Measurements from ENCODE around the gene SLC7A10.

DNA sequence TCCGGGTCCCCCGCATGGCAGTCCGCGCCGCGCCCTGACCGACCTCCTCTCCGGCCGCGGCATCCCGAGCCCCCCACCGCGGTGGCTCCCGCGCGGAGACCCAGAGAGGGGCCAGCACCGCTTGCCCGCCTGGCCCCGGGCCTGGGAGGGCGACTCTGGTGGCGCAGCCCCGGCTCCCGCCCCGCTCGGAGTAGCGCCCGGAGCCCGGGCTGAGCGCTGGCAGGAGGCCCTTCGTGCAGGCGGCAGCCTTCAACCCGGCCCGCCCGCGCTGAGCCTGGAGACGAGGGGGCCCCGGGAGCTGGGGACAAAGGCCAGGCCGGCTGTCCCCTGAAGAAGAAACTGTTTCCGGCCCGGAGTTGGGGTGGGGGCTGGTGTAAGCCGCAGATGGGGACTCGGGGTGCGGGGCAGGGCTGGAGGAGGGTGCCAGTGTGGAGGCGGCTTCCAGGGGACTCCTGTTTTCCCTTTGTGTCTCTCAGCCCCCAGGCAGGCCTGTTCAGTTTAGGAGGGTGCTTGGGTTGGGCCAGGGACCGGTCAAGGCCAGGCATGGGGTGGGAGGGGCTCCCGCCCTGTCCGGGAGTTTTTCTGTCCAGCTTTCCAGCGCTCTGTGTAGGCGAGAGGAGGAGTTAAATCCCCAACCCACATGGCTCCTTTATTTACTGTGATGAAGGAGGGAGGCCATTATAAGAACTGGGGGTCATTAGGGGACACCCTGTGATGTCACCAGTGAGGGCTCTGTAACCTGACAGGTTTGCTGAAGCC is 30.6 kb downstream of the SLC7A10 start:
- TF ChIP-seq, protein P1, sequence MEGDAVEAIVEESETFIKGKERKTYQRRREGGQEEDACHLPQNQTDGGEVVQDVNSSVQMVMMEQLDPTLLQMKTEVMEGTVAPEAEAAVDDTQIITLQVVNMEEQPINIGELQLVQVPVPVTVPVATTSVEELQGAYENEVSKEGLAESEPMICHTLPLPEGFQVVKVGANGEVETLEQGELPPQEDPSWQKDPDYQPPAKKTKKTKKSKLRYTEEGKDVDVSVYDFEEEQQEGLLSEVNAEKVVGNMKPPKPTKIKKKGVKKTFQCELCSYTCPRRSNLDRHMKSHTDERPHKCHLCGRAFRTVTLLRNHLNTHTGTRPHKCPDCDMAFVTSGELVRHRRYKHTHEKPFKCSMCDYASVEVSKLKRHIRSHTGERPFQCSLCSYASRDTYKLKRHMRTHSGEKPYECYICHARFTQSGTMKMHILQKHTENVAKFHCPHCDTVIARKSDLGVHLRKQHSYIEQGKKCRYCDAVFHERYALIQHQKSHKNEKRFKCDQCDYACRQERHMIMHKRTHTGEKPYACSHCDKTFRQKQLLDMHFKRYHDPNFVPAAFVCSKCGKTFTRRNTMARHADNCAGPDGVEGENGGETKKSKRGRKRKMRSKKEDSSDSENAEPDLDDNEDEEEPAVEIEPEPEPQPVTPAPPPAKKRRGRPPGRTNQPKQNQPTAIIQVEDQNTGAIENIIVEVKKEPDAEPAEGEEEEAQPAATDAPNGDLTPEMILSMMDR (IDR thresholded peaks at IDR 0.05; ENCODE audit: low read length), result no peak
- TF ChIP-seq EZH2 (optimal IDR thresholded peaks at IDR 0.05; ENCODE audit: low read depth, low read length) (no peak), EZH2phosphoT487 (IDR thresholded peaks at IDR 0.05; ENCODE audit: low read length) (no peak)

Data from MM.1S (cell line).